ENCODE measurements around the gene ARHGAP4.

The ARHGAP4 gene

GRCh38 chrX:153961292-153961691 lies 35.2 kb upstream of the ARHGAP4 start:
- no peak for DNase-seq

- DNase-seq = no peak
Measured at GRCh38 chrX:153960786-153961185, 34.7 kb upstream of the ARHGAP4 start.

GRCh38 chrX:153960077-153960476 lies 34.0 kb upstream of the ARHGAP4 start:
- no peak for DNase-seq

GRCh38 chrX:153959649-153960048 lies 33.6 kb upstream of the ARHGAP4 start:
- DNase-seq = no peak

GRCh38 chrX:153958605-153959004 lies 32.5 kb upstream of the ARHGAP4 start:
- no peak for DNase-seq

- DNase-seq = no peak
Measured at GRCh38 chrX:153957224-153957623, 31.2 kb upstream of the ARHGAP4 start.

- DNase-seq = no peak
Measured at GRCh38 chrX:153956044-153956907, 30.2 kb upstream of the ARHGAP4 start.

GRCh38 chrX:153955228-153955732 lies 29.2 kb upstream of the ARHGAP4 start:
- DNase-seq = no peak

GRCh38 chrX:153954558-153955227 lies 28.6 kb upstream of the ARHGAP4 start:
- DNase-seq = no peak

GRCh38 chrX:153953892-153954557 lies 28.0 kb upstream of the ARHGAP4 start:
- DNase-seq = no peak

GRCh38 chrX:153953342-153953830 lies 27.3 kb upstream of the ARHGAP4 start:
- DNase-seq = peak; percentile 82

- no peak for DNase-seq
Measured at GRCh38 chrX:153952373-153953026, 26.4 kb upstream of the ARHGAP4 start.

- DNase-seq = no peak
Measured at GRCh38 chrX:153951683-153952372, 25.8 kb upstream of the ARHGAP4 start.

GRCh38 chrX:153950127-153950526 lies 24.1 kb upstream of the ARHGAP4 start:
- DNase-seq = no peak

- no peak for DNase-seq
Measured at GRCh38 chrX:153948847-153949805, 23.1 kb upstream of the ARHGAP4 start.

- DNase-seq = no peak
Measured at GRCh38 chrX:153948002-153948466, 22.0 kb upstream of the ARHGAP4 start.

- DNase-seq = peak; percentile 73
Measured at GRCh38 chrX:153947009-153947769, 21.1 kb upstream of the ARHGAP4 start.

- DNase-seq = no peak
Measured at GRCh38 chrX:153945956-153946943, 20.2 kb upstream of the ARHGAP4 start.

- no peak for DNase-seq
Measured at GRCh38 chrX:153944800-153945150, 18.7 kb upstream of the ARHGAP4 start.

All from femur (tissue), 1 donor.